Muscle of back (tissue), 11 donors: ENCODE data around the gene ALX4. TPM values are rescaled to one million over a fixed set of nuclear protein-coding genes. Genes with fewer than 3 reads are reported as not detected.

ENCODE experiments used
- DNase-seq, 3 donors: peaks; one replicate each; pipeline versions ENCODE4 v3.0.0 to v3.0.0-alpha.2; 2013
- polyA plus RNA-seq, 10 donors: library from polyadenylated mRNA; unstranded; fragments of 120-200 nt; gene quantifications; one replicate each; pipeline ENCODE4 v1.2.1, GENCODE V29; 2013; ENCODE audit not compliant: insufficient read length in 10 of 10

Gene ALX4
- polyA plus RNA-seq, 10 donors: 1.3 to 3.4 (median 2.2) TPM

- DNase-seq: no peak
Measured at GRCh38 chr11:44301564-44302271, 8.2 kb downstream of the ALX4 start.

GRCh38 chr11:44300844-44301563 is 8.9 kb downstream of the ALX4 start:
- DNase-seq: no peak

GRCh38 chr11:44298862-44299261 is 11.1 kb downstream of the ALX4 start:
- DNase-seq: no peak

GRCh38 chr11:44290208-44290607 is 19.7 kb downstream of the ALX4 start:
- no peak for DNase-seq

- no peak for DNase-seq
Measured at GRCh38 chr11:44288133-44288526, 21.8 kb downstream of the ALX4 start.

- DNase-seq: no peak
Measured at GRCh38 chr11:44286911-44287310, 23.0 kb downstream of the ALX4 start.

- peak in 2 of 3 donors; percentile 52 to 56 for DNase-seq
Measured at GRCh38 chr11:44286268-44286880, 23.6 kb downstream of the ALX4 start.

- no peak for DNase-seq
Measured at GRCh38 chr11:44285756-44286155, 24.2 kb downstream of the ALX4 start.

- no peak for DNase-seq
Measured at GRCh38 chr11:44282620-44283019, 27.3 kb downstream of the ALX4 start.

- DNase-seq: no peak
Measured at GRCh38 chr11:44281151-44281550, 28.8 kb downstream of the ALX4 start.

- DNase-seq: no peak
Measured at GRCh38 chr11:44280257-44280656, 29.7 kb downstream of the ALX4 start.

- DNase-seq: no peak
Measured at GRCh38 chr11:44279483-44279882, 30.5 kb downstream of the ALX4 start.

- no peak for DNase-seq
Measured at GRCh38 chr11:44277196-44278090, 32.5 kb downstream of the ALX4 start.

GRCh38 chr11:44275961-44276550 is 33.9 kb downstream of the ALX4 start:
- no peak for DNase-seq

- DNase-seq: no peak
Measured at GRCh38 chr11:44275241-44275640, 34.7 kb downstream of the ALX4 start.

- no peak for DNase-seq
Measured at GRCh38 chr11:44274404-44274803, 35.5 kb downstream of the ALX4 start.

- no peak for DNase-seq
Measured at GRCh38 chr11:44271286-44271685, 38.7 kb downstream of the ALX4 start.

GRCh38 chr11:44270403-44271273 is 39.3 kb downstream of the ALX4 start:
- DNase-seq: peak in 2 of 3 donors; percentile 35 to 67

GRCh38 chr11:44269369-44270351 is 40.3 kb downstream of the ALX4 start:
- peak in 1 of 3 donors; percentile 53 for DNase-seq
